GM18870 (cell line): ENCODE data around the gene ANKRD13D.

Source experiments
- ATAC-seq: cut with Tn5 transposase; IDR thresholded peaks from one replicate; pipeline ENCODE4 v1.9.1; 2021; ENCODE audit warnings: moderate library complexity; ENCODE audit not compliant: unreplicated experiment

ANKRD13D gene

DNA sequence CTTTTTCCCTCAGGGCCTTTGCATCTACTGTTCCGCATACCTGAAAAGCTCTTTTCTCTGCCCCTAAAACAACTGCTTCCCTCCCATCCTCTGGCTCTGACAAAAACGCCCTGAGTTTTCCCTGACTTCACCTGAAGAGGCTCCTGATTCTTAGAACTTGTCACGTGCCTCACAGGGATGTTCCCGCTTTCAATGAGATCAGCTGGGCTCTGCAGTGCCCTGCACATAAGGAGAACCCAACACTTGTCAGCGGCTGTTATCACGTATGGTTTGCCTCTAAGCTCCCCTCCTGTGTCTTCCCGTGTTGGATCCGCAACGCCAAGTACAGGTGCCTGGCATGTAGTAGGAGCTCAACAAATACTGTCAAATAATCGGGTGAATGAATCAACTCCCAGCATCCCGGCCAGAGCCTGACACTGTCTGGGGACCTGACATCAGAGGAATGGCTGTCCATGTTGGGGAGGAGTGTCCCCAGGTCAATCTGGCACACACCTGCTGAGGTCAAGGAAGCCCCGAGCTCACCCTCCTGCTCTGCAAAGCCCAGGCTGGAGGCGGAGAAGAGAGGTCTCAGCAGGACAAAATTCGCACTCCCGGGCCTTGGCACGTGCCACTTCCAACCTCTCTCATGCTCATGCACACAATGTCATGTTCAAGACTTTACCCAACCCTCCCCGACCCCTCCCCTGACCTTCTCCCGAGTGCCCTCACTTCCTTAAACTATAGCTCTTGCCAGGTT, 27.0 kb upstream of the ANKRD13D start:
- no peak for ATAC-seq

- ATAC-seq: no peak
These were observed 26.1 kb upstream of the ANKRD13D start for GRCh38 chr11:67262731-67263675.

- no peak for ATAC-seq
These were observed 24.8 kb upstream of the ANKRD13D start for GRCh38 chr11:67264260-67264659.

DNA sequence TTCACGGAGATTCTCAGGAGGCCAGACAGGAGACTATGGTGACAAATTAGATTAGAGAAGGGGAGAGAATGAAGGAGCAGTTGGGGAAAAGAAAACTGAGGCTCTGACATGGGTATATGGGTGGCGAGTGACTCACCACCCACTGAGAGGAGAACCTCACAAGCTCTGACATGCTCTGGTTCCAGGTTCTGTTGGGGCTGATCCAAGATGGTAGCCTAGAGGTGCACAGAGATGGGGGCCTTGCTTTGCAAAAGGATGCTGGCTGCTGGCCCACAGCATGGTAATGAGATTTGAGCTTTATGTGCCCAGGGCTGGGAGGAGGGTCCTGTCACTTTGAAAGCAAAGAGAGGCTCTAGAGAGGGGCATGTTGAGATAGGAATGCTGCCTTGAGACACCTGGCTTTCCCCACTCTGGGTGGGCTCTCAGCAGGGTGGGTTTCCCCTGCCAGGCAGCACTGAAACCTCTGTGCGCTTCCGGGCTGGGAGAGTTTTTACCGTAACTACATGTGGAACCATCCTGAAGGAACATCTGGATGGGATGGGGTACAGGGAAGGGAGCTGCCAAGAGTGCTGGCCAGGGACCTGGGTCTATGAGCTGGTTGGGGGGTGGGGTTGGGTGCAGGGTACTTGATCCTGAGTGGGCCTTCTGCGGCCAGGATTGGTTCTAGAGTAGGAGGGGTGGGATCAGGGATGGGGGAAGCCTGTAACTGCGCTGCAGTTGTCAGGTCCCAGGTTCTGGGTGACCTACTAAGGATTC, 24.0 kb upstream of the ANKRD13D start:
- ATAC-seq: no peak

GRCh38 chr11:67265633-67266448, 23.3 kb upstream of the ANKRD13D start:
- no peak for ATAC-seq

DNA sequence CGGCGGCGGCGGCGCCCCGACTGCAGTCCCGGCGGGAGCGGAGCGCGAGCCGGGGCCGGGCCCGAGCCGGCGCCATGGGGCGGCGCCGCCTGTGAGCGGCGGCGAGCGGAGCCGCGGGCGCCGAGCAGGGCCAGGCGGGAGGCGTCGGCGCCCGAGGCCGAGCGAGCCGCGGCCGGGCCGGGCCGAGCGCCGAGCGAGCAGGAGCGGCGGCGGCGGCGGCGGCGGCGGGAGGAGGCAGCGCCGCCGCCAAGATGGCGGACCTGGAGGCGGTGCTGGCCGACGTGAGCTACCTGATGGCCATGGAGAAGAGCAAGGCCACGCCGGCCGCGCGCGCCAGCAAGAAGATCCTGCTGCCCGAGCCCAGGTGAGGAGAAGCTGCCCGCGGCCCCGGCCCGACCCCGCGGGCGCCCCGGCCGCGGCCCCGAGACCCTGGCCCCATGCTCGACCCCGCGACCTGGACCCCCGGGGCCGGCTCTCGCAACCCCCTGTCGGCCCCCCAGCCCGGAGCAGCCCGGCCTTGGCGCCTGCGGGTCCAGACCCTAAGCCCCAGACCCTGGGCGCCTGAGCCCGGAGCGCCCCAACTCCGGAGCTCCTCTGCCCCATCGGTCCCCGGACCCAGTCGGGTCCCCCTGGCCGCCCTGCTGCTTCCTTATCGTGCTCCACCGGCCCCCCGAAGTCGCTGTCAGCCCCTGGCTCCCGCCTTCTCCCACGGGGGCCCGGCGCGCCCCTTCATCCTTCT, 22.5 kb upstream of the ANKRD13D start, which contains the start of gene GRK2:
Gene GRK2, plus strand, starts transcription at position 25 of the 739 bp plus-strand sequence. Its CDS starts 227 bp downstream, at position 252.
- ATAC-seq: no peak

DNA sequence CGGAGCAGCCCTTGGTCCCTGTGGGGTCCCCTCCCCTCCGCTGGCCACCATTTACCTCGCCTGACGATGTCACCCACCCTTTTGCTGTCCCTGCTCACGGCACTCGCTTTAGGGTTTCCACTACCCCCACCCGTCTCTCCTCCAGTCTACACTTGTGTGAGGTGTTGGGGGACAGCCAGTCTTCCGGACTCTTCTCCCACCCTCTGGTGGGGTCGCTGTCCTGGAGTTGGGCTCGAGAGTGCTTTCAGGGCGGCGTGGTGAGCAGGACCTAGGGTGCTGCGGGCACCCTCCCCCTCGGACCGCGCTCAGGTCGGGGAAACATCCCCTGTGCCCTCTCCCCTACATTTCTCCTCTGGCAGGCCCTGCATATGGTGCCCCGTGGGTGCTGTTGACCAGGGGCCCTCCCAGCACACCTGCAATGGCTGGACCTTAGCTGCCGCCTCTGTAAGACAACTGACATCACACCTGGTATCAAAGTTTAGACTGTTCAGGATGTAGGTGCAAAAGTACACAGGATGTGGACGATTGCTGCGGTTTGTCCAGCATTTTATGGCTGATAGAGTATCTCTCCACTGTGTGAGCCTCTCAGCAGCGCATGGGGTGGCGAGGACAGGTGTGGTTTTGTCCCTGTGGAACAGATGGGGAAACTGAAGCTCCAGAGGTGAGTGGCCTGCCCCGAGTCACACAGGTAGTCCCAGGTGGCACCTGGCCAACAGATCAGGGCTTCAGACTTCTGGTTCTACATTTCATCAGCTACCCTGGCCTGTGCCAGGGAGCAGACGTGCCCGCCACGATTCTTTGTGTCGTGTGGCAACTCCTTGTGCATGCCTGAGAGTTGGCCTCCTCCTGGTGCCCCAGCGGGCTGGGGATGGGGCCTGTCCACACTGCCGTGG, 21.7 kb upstream of the ANKRD13D start:
- ATAC-seq: peak; percentile 1

DNA sequence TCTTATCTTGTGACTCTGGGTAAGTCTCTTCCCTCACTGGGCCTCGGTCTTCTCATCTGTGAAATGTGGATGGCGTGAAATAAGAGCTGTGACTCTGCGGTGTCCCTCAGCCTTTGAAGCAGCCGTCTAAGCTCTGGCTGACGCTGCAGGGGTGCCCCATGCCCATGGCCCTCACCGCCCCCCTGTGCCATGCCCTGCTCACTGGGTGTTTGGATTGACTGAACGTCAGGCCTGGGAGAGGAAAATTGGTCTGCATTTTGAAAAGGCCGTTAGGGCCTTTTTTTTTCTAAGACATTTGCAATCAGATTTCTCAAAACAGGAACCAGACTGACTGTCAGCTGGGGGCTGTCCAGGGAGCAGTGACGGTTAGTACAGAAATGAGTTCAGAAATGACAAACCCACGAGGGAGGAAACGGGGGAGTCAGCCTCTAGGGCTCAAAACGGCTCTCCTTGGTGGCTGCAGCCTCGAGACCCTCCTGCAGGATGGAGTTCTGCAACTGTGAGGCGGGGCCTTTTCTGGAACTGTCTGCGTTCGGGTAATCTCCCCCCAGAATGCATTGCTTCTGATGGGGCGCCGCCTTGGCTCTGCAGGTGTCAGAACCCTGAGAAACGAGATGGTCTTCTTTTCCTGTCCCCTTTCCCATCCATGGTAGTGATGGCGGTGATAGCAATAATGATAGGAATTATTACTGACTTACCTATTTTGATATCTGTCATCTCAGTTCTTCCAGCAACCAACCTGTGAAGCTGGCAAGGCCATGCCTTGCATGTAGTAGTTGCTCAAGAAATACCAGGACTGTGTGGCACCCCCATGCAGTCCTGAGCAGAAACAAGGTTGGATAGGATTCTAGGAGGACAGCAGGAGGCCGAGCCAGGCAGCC, 20.8 kb upstream of the ANKRD13D start:
- ATAC-seq: peak; percentile 41

DNA sequence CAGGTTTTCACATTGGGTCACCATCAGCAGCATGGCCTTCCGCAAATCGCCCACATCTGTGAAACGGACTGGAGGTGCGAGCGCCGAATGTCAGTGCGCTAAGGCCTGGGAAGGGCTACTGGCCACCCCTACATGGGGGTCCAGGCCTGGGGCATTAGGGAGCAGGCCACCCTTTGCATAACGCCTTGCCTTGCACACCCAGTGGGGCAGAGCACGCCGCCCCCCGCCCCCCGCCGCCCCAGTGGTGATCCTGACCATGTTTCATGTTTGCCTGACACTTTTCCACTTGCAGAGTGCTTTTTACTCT, 20.2 kb upstream of the ANKRD13D start:
- no peak for ATAC-seq

DNA sequence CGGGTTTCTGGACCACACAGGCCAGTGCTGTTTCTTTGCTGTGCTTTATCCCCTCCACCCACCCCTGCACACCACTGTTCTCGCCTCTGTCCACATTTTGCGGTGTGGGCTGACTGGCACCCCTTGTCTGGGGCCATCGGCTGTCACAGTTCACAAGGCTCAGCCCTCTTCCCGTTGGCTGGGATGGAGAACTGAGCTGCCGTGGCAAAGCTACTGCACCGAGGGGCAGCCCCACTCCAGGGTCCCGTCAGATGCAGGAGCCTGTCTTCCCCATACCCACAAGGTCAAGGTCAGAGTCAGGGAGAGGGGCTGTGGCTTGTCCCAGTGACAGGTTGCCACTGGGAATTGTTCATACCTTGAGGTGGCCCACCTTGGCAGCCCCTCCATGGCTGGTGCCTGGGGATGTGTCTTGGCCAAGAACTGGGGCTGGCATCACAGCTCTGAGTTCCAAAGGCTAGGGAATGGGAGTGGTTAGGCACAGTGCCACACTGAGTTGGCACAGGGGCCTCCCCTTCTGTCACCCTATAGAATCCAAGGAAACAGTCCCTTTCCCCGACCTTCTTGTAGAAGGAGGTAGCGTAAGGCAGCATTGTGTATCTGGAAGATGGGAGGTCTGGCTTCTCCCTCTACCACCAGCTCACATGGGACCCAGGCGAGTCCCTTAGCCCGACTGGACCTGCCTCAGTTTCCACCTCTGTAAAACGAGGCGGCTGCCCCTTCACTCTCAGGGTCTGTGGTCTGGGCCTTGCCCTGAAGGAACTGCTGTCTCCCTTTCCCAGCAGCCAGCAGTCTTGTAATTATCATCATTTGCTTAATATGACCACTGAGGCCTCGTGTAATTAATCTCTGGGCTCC, 19.5 kb upstream of the ANKRD13D start:
- no peak for ATAC-seq

DNA sequence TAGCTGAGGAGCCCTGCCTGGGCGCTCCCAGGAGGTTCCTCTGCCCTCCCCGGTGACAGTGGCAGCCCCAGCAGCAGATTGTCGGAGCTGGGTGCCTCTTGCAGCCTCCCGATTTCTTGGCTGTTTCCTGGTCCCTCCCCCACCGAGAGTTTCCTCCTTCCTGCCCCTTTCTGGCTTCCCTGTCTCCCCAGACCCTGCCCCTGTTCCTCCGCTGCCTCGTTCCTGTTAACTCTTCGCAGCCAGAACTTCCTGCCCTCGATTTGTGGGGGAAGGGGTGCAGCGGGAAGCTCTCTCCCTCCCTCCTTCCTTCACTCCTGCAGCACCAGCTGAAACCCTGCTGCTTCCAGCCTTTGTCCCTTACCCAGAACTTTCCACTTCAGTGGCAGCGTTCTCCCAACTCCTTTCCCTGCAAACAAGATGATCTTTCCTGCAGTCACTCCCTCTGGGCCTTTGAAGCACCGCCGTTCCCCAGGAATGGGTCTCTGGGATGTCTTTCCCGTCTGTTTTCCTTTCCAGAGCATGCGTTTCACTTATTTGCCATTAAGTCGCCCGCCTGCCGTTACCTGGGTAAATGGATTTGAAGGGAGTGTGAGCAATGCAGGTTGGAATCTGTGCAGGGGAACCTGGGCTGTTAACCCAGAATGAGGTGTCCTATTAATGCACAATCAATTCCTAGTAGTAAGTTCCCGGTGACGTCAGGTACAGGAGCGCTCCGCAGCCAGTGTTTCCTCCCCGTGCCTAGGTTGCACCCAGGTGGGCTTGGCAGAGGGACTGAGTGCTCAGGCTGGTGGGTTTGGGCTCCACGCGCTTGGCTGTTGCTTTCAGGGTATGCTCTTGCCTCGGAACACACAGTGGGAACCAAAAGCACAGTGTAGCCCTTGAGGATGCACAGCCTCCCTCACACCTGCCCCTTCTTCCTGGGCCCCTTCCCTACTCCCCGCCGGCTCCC, 18.6 kb upstream of the ANKRD13D start:
- no peak for ATAC-seq

DNA sequence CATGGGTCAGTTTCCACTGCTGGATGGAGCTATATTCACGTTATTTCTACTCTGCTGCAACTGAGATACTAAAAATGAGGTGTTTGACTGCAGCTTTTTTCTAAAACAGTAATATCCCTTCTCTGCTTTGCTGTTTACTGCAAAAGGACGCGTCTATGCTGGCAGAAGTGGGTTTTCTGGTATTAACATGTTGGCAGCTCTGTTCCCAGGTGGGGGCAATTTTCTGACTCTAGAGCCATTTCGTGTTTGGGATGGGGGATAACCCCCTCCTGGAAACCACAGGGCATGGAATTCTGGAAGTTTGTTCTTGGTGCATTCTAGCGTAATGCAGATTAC, 17.9 kb upstream of the ANKRD13D start:
- no peak for ATAC-seq

DNA sequence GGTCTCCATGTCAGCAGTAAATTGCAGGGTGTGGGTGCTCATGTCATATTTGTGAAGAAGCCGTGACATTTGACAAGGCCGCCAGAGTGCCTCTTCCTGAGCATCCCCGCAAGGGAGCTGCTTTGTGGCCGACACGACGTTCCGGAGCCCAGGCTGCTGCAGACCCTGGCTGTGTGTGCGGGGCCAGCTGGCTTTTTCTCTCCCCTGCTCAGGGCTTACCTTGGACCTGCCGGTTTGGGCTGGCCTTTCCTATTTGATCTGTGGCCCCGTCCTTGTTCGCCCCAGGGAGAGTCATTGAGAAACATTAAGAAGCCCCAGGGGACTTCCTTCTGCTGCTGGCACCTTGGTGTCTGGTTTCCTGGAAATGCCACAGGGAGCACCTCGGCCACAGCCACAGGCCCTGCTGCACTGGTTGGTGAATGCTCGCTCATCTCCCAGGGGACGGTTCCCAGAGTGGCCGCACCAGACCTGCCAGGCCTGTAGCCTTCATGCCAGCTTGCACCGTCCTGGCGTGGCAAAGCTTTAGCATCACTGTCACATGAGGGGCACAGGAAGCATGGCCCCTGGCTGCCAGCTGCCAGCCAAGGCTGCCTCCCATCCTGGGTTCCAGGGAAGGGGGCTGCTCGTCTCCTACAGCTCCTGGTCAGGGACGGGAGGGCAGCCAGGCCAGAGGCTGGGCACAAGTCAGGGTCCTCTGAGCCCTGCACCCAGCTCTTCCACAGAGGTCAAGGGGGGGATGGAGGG, 17.4 kb upstream of the ANKRD13D start:
- ATAC-seq: no peak

DNA sequence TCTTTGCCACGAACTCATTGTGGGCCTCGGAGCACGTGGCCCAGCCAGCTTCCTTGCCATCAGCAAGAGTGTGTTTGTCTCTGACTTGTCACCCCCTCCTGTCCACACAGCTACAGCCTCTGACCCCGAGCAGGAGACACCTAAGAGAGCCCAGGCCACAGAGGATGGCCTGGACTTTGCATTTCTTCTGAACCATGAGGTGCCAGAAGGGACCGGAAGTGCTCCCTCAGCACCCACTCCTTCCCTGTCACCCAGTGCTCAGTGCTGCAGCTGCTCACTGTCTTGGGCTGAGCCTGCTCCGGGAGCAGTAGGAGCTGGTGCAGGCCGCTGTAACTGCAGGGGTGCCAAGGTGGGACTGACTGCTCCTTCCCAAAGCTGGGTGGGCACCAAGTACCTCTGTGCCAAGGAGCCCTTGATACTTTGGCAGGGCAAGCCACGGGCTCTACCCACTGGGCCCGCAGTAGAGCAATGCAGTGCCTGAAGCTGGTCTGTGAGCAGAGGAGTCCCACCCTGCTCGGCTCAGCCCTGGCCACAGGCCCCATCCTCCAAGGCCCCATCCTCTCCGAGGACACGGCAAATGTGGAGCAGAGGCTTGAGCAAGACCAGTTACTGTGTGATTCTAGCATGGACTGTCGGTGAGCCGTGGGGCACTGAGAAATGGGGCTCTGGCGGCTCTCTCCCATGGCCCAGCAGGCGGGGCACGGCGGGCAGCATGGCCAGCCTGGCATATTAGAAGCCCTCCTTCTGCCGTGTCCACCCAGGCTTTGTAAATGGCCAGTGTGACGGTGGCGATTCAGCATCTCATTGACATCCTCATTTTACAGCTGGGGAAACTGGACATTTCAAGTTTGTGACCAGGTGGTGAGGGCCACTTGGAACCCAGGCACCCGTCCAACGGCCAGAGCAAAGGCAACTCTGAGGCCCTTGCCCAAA, 16.5 kb upstream of the ANKRD13D start:
- ATAC-seq: no peak
